ENCODE data around the gene YIF1B.

DNA sequence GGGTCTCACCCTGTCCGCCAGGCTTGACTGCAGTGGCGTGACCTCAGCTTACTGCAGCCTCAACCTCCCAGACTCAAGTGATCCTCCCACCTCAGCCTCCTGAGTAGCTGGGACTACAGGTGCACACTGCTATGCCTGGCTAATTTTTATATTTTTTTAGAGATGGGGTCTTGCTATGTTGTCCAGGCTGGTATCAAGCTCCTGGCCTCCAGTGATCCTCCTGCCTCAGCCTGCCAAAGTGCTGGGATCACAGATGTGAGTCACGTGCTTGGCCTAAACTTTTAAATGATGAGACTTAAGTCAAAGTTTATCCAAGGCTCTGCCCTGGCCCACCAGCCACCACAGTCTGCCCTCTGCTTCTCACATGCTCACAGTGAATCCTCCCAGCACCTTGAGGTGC, 9.5 kb downstream of the YIF1B start:
- TF ChIP-seq, protein P1, sequence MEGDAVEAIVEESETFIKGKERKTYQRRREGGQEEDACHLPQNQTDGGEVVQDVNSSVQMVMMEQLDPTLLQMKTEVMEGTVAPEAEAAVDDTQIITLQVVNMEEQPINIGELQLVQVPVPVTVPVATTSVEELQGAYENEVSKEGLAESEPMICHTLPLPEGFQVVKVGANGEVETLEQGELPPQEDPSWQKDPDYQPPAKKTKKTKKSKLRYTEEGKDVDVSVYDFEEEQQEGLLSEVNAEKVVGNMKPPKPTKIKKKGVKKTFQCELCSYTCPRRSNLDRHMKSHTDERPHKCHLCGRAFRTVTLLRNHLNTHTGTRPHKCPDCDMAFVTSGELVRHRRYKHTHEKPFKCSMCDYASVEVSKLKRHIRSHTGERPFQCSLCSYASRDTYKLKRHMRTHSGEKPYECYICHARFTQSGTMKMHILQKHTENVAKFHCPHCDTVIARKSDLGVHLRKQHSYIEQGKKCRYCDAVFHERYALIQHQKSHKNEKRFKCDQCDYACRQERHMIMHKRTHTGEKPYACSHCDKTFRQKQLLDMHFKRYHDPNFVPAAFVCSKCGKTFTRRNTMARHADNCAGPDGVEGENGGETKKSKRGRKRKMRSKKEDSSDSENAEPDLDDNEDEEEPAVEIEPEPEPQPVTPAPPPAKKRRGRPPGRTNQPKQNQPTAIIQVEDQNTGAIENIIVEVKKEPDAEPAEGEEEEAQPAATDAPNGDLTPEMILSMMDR (IDR thresholded peaks at IDR 0.05) = no peak
- TF ChIP-seq POLR2AphosphoS5 (IDR thresholded peaks at IDR 0.05; ENCODE audit: low read depth, low read length) (no peak), SIN3A (IDR thresholded peaks at IDR 0.05; ENCODE audit: borderline replicate concordance, insufficient read depth, low read depth, low read length) (no peak), TCF7L2 (IDR thresholded peaks at IDR 0.05; ENCODE audit: low read depth, low read length) (no peak)
- TF ChIP-seq, protein P2, sequence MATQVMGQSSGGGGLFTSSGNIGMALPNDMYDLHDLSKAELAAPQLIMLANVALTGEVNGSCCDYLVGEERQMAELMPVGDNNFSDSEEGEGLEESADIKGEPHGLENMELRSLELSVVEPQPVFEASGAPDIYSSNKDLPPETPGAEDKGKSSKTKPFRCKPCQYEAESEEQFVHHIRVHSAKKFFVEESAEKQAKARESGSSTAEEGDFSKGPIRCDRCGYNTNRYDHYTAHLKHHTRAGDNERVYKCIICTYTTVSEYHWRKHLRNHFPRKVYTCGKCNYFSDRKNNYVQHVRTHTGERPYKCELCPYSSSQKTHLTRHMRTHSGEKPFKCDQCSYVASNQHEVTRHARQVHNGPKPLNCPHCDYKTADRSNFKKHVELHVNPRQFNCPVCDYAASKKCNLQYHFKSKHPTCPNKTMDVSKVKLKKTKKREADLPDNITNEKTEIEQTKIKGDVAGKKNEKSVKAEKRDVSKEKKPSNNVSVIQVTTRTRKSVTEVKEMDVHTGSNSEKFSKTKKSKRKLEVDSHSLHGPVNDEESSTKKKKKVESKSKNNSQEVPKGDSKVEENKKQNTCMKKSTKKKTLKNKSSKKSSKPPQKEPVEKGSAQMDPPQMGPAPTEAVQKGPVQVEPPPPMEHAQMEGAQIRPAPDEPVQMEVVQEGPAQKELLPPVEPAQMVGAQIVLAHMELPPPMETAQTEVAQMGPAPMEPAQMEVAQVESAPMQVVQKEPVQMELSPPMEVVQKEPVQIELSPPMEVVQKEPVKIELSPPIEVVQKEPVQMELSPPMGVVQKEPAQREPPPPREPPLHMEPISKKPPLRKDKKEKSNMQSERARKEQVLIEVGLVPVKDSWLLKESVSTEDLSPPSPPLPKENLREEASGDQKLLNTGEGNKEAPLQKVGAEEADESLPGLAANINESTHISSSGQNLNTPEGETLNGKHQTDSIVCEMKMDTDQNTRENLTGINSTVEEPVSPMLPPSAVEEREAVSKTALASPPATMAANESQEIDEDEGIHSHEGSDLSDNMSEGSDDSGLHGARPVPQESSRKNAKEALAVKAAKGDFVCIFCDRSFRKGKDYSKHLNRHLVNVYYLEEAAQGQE (IDR thresholded peaks at IDR 0.05; ENCODE audit: insufficient read depth in 1 of 2, low read depth in 2 of 2, low read length in 1 of 2) = no peak

All from Panc1 (cell line).